ENCODE data around the gene TMEM163.
"Not testable (repeated sequence)": the region's sequence is repeated elsewhere in the genome, so short reads cannot be mapped to it uniquely, and the experiment has no call there.

Gene TMEM163

GRCh38 chr2:134522496-134523455 is 196.0 kb downstream of the TMEM163 start:
- DNase-seq, result no peak

GRCh38 chr2:134518101-134518500 is 200.7 kb downstream of the TMEM163 start:
- no peak for DNase-seq

- no peak for DNase-seq
These were observed 203.7 kb downstream of the TMEM163 start for GRCh38 chr2:134515137-134515536.

- DNase-seq, result no peak
These were observed 205.4 kb downstream of the TMEM163 start for GRCh38 chr2:134513465-134513804.

GRCh38 chr2:134512734-134513464 is 205.9 kb downstream of the TMEM163 start:
- DNase-seq, result no peak

GRCh38 chr2:134508391-134508790 is 210.4 kb downstream of the TMEM163 start:
- no peak for DNase-seq

- no peak for DNase-seq
These were observed 211.1 kb downstream of the TMEM163 start for GRCh38 chr2:134507697-134508096.

- not testable (repeated sequence) for DNase-seq
These were observed 211.6 kb downstream of the TMEM163 start for GRCh38 chr2:134507159-134507558.

GRCh38 chr2:134505446-134505845 is 213.4 kb downstream of the TMEM163 start:
- no peak for DNase-seq

GRCh38 chr2:134504586-134505336 is 214.0 kb downstream of the TMEM163 start:
- DNase-seq, result no peak

- DNase-seq, result no peak
These were observed 216.7 kb downstream of the TMEM163 start for GRCh38 chr2:134502104-134502503.

GRCh38 chr2:134501476-134502091 is 217.2 kb downstream of the TMEM163 start:
- DNase-seq, result no peak

GRCh38 chr2:134500211-134500935 is 218.4 kb downstream of the TMEM163 start:
- DNase-seq, result no peak

- no peak for DNase-seq
These were observed 219.4 kb downstream of the TMEM163 start for GRCh38 chr2:134499307-134499926.

- DNase-seq, result no peak
These were observed 220.1 kb downstream of the TMEM163 start for GRCh38 chr2:134498654-134499053.

- DNase-seq, result no peak
These were observed 225.0 kb downstream of the TMEM163 start for GRCh38 chr2:134493797-134494196.

- DNase-seq, result no peak
These were observed 226.9 kb downstream of the TMEM163 start for GRCh38 chr2:134491771-134492441.

GRCh38 chr2:134491022-134491421 is 227.8 kb downstream of the TMEM163 start:
- no peak for DNase-seq

GRCh38 chr2:134490559-134490958 is 228.2 kb downstream of the TMEM163 start:
- no peak for DNase-seq

GRCh38 chr2:134489732-134490384 is 228.9 kb downstream of the TMEM163 start:
- no peak for DNase-seq
